Inferior parietal cortex (tissue), 1 donor: Measurements from ENCODE around the gene CNDP2.
"Not testable (repeated sequence)": the region's sequence is repeated elsewhere in the genome, so short reads cannot be mapped to it uniquely, and the experiment has no call there.

Experiments used
- DNase-seq: peaks from one replicate; pipeline ENCODE4 v3.0.0-alpha.2; 2016; ENCODE audit errors: extremely low spot score

The CNDP2 gene

DNA sequence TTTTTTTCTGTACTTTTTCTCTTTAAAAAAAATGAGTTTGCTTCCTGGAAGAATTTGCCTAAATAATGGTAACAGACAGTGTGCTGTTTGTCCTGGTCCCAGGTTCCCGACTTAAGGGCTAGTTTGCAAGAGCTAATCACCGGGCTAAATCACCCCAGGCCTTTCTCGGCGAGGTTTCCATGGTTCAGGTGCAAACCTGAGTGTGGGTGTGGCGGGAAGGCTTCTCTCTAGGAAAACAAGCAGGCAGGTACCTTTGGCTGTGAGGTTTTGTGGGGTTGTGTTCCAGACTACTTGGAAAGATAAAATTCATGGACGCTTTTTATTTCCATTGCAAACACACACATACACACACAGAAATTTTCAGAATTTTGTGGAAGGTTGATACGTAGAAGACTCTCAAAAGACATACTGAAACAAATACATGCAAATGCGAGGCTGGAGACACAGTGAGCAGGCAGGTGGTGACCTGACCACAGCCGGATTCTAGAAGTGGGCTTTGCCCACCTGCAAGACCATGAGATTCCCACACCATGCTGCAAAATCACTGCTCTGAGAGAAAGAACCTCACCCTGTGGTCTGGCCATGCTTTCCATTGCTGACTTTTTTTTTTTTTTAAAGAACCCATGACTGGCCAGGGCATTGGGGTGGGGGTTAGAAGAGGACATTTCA lies 39.0 kb downstream of the CNDP2 start:
- no peak for DNase-seq

- DNase-seq = no peak
Observed at GRCh38 chr18:74539289-74539688, 43.1 kb downstream of the CNDP2 start.

DNA sequence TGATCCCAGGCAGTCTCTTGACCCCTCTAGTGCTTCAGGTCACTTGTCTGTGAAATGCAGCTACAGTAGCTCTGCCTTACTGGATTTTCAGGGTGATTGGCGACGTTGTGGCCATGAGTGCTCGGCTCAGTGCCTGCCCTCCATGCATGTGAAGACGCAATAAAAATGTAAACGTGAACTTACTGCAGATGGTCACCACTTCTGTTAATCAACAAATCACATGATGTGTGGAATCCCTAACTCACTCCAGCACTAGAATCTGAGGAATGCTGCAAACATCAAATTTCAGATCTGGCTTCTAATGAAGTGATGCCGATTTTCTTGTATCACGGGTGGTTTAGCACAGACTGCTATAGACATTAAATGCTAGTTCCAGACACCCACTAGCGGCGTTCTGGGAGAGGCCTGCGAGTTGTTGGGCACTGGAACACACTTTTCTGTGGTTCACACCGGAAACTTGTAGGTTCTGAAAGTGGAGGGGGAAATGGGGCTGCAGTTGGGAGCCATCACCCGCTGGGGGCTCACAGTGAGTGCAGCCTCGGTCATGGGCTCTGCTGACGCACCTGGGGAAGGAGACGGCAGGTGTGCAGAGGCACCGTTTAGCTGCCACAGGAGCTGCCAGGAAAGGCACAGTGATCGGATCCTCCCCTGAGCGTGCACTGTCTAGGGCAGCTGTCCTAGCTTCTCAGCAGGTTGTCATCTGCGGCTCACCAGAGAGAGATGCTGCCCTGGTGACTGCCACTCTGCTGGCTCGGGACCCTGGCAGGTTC lies 44.7 kb downstream of the CNDP2 start:
- DNase-seq = no peak

DNA sequence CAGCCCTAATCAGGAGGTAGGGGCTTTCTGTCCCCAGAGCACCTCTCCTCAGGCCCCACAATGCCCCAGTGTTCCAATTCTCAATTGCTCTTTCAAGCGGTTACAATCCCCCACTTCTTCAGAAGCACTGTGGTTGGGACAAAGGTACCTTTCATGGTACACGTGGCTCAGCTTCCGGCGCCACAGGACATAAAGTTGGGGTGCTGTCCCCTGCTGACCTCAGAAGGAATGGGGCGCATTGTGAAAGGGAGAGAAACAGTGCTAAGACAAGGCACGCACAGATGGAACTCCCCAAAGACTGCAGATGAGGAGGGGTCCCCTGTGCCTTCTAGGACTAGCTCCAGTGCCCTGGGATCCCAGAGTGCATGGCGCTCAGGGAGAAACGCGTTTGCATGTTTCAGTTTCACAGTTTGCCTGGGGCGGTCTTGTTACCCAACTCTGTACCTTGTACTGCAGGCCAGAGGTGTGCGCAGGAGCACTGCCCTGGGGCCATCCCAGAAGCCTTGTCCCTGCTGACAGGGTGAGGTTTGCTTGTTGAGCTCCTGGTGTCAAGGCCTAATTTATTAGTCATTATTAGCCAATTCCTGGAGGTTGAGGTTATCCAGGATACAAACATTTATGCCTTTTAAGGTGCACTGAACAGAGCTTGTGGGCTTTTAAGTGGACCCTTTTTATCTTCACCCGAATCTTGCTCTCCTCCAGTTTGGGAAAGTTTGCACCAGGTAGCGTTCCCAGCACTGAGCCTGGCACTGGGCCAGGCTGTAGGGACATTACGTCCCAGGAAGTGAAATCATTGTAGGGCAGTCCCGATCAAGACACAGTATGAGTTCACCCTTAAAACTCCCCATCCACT lies 45.8 kb downstream of the CNDP2 start:
- DNase-seq = peak; percentile 77

DNA sequence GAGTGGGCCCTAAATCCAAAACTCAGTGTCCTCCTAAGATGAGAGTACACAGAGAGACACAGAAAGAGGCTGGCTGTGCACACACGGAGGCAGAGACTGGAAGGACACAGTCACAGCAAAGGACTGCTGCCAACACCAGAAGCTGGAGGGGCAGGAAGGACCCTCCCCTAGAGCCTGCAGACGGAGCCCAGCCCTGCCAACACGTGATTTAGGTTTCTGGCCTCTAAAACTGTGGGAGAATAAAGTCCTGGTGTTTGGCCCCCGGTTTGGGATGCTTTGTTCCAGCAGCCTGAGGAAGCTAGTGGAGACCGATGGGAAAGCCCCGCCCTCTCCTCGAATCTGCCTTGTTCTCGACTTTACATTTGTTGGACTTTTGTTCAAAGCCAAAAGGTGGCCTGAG lies 48.7 kb downstream of the CNDP2 start:
- no peak for DNase-seq

DNA sequence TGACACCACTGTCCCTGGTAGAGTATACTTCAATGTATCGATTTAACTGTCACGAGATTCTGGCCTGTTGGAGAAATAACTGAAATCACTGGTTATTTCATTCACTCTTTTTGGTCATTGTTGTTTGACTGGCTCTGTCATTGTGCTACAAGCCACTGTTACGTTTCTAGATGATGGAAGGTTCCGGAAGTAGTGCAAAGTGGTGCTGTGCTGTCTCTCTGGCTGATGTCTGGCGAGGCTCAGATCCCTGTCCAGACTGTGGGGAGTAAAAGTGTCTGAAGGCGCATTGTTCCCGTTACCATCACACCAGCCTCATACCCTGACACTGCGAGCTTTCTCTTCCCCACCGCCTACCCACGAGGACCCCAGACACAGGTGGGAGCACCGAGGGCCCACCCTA lies 49.8 kb downstream of the CNDP2 start:
- DNase-seq = no peak

DNA sequence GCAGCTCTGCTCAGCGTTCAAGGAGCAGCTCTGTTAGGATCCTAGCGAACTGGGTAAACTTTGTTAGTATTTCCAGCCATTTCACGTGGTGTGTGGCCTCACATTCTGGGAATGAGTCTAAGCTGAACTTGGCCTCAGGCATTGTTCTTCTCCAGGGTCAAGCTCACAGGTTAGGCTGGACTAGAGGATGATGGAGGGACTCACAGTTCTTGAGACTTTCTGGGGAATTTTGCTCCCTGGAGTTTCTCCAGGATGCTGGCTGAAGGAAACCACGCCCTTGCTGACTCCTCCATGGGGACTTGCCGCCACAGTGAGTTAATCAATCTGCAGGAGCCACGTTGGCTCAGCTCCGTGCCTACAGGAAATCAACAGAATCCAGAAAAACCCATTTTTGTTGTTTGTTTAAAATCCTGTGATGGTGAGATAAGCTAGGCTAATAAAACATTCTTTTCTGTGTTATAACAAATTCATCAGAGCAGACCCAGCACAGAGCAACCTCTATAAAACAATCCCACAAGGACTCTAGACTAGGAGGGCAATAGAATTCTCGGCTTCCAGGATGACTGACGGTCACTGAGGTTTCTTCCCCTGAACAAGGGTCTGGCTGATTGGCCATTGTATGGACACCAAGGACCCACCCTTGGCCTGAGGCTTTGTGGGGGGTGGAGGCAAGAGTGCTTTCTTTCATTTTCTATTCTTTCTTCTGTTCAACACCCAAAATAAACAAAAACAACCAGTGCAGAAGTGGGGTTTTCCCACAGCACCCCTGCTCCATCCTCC lies 50.8 kb downstream of the CNDP2 start:
- no peak for DNase-seq

GRCh38 chr18:74547860-74548259 lies 51.7 kb downstream of the CNDP2 start:
- no peak for DNase-seq

DNA sequence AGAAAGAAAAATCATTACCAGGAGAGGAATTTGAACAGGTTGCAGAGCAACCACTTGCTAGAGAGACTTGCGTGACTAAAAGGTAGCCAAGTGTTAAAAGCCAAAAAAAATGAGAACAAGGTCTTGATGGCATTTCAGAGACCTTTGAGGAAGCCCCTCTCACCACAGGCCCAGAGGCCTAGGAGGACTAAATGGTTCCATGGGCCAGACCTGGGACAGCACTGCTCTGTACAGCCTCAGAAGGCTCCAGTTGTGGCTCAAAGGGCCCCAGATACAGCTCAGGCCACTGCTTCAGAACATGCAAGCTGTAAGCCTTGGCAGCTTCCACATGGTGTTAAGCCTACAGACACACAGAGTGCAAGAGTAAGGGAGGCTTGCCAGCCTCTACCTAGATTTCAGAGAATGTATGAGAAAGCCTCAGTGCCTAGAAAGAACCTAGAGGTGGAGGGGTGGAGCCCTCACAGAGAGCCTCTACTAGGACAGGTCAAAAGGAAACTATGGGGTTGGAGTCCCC lies 53.5 kb downstream of the CNDP2 start:
- DNase-seq = no peak

DNA sequence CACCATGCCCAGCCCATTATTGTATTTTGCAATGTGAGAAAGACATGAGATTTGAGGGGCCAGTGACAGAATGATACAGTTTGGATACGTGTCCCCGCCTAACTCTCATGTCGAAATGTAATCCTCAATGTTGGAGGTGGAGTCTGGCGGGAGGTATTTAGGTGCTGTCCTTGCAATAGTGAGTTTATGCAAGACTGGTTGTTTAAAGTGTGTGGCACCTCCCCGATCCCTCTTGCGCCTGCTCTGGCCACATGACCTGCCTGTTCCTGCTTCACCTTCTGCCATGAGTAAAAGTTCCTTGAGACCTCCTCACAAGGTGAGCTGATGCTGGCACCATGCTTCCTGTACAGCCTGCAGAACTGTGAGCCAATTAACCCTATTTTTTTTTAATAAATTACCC lies 54.7 kb downstream of the CNDP2 start:
- DNase-seq = no peak

DNA sequence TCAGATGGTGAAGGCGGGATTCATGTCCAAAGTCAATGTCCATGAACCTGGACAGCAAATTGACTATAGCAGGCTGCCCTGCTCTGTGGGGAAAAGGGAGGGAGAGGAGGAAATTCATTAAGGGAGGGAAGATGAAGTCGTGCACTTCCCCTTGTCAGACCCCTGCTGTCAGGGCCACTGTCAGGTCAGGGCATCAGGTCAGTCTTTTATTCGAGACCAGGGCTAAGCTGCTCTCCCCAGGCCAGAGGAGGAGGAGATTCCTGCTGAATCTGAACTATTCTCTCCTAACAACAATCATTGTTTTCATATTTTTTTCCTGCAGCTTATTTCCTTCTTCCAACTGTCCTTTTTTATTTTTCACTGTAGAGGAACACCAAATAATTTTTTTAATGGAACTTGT lies 55.3 kb downstream of the CNDP2 start:
- no peak for DNase-seq

DNA sequence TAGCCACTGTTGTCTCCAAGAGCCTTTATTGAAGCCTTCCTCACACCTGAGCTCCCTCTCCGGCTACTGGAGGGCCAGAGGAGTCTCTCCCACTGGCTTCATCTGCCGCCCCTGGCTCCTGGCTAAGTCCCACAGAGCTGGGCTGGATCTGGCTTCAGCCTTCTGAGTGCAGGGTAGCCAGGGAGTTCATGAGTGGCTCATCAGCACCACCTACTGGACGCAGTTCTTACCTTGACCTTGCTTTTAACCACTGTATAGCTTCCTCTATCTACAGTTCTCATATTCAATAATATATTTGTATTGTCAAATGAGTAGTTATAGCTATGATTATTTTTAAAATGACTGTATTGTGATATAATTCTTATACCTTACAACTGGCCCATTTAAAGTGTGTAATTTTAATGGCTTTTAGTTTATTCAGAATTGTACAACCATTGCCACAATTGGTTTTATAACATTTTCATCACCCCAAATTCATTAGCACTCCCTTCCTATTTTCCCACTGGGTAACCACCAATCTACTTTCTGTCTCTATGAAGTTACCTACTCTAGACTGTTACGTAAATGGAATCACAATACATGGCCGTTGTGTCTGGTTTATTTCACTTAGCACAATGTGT lies 55.9 kb downstream of the CNDP2 start:
- peak; percentile 91 for DNase-seq

- DNase-seq = no peak
Observed at GRCh38 chr18:74556126-74556525, 60.0 kb downstream of the CNDP2 start.

- DNase-seq = no peak
Observed at GRCh38 chr18:74558096-74558495, 61.9 kb downstream of the CNDP2 start.

DNA sequence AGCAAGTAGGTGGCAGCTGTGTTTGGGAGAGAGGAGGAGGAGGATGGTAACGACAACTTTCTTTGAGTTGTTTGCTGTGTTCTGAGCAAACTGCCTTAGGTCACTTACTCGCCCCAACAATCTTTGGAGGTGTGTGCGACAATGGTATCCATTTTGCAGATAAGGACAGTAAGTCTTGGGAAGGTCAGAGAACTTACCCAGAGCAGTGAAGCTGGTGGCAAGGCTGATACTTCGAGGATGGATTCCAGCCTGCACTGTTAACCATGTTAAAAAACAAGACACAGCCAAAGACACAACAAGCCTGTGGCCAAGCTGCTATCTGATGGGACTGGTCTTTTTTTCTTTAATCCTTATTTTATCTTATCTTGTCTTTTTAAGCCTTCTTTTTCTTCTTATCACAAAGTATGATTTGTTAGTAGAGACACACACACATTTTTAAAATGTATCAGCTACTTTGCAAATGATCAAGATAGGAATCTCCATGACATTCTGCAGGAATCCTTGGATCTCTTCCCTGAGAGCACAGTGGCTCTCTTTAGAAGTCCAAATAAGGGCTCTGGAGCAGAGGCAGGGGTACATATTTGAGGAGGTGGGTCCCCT lies 66.1 kb downstream of the CNDP2 start:
- DNase-seq = no peak

- no peak for DNase-seq
Observed at GRCh38 chr18:74562775-74563174, 66.6 kb downstream of the CNDP2 start.

DNA sequence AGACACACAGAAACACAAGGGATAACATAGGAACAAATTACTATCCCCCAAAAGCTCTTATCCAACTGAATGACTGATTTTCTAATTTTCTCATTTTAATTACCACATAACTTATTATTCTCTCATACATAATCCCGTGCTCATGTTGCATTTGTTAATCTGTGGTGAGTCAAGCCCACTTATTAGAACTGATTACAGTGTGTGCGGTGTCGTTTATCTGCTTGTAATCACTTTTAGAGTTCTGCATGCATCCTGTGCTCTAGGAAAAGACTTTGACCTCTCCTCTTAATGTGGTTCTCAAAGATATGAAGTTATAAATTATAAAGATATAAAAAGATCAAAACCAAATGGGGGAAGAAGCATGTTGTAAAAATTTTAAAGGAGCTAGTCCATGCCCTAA lies 67.8 kb downstream of the CNDP2 start:
- DNase-seq = no peak

DNA sequence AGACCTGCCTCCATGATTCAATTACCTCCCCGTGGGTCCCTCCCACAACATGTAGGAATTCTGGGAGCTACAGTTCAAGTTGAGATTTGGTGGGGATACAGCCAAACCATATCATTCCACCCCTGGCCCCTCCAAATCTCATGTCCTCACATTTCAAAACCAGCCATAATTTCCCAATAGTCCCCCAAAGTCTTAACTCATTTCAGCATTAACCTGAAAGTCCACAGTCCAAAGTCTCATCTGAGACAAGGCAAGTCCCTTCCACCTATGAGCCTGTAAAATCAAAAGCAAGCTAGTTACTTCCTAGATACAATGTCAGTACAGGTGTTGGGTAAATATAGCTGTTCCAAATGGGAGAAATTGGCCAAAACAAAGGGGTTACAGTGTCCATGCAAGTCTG lies 69.0 kb downstream of the CNDP2 start:
- not testable (repeated sequence) for DNase-seq

GRCh38 chr18:74565993-74566392 lies 69.8 kb downstream of the CNDP2 start:
- DNase-seq = not testable (repeated sequence)

DNA sequence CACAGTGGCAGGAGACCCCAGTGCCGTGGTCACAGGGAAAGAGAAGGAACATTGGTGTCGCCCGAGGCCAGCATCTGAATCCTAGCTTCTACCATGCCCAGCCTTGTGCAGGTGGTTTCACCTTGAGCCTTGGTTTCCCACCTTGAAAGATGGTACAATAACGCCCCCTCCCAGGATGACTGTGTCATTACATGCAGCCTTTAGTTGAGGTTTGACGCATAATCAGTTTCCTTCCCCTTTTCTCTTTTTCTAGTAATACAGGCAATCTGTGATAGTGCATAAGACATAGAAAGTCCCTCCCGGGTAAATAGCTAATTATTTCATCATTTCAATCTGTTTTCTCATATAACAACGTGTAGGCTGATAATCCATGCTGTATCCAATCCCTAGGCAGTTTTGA lies 71.7 kb downstream of the CNDP2 start:
- no peak for DNase-seq

- no peak for DNase-seq
Observed at GRCh38 chr18:74569401-74569800, 73.2 kb downstream of the CNDP2 start.
